ENCODE results near the gene SLC6A9. TPM values are rescaled to one million over a fixed set of nuclear protein-coding genes. Genes with fewer than 3 reads are reported as not detected.

SLC6A9 gene
- total RNA-seq, 1 donor = 25.9 TPM

- no peak for DNase-seq (ENCODE audit: low read depth)
- TF ChIP-seq CTCF (IDR thresholded peaks at IDR 0.05; ENCODE audit: insufficient read depth, low read length) = no peak
- no peak overlapping the region for H3K4me3 ChIP-seq (ENCODE audit: low read depth, low read length)
These were observed 42.3 kb upstream of the SLC6A9 start for GRCh38 chr1:44073528-44073927.

GRCh38 chr1:44072821-44073220 is 41.6 kb upstream of the SLC6A9 start:
- H3K4me3 ChIP-seq (ENCODE audit: low read depth, low read length) = no peak overlapping the region
- no peak for DNase-seq (ENCODE audit: low read depth)
- TF ChIP-seq CTCF (IDR thresholded peaks at IDR 0.05; ENCODE audit: insufficient read depth, low read length) = no peak

GRCh38 chr1:44072204-44072603 is 40.9 kb upstream of the SLC6A9 start:
- DNase-seq (ENCODE audit: low read depth) = peak; percentile 93
- H3K4me3 ChIP-seq (ENCODE audit: low read depth, low read length) = no peak overlapping the region
- no peak for TF ChIP-seq CTCF (IDR thresholded peaks at IDR 0.05; ENCODE audit: insufficient read depth, low read length)

- no peak for TF ChIP-seq CTCF (IDR thresholded peaks at IDR 0.05; ENCODE audit: insufficient read depth, low read length)
- DNase-seq (ENCODE audit: low read depth) = no peak
- no peak overlapping the region for H3K4me3 ChIP-seq (ENCODE audit: low read depth, low read length)
These were observed 40.2 kb upstream of the SLC6A9 start for GRCh38 chr1:44071461-44071860.

- TF ChIP-seq CTCF (IDR thresholded peaks at IDR 0.05; ENCODE audit: insufficient read depth, low read length) = no peak
- H3K4me3 ChIP-seq (ENCODE audit: low read depth, low read length) = no peak overlapping the region
- no peak for DNase-seq (ENCODE audit: low read depth)
These were observed 37.2 kb upstream of the SLC6A9 start for GRCh38 chr1:44068442-44068921.

GRCh38 chr1:44067266-44068250 is 36.3 kb upstream of the SLC6A9 start:
- DNase-seq (ENCODE audit: low read depth) = no peak
- no peak for TF ChIP-seq CTCF (IDR thresholded peaks at IDR 0.05; ENCODE audit: insufficient read depth, low read length)
- H3K4me3 ChIP-seq (ENCODE audit: low read depth, low read length) = no peak overlapping the region

All from fibroblast of the aortic adventitia (primary cell).